WTC11 (cell line): Measurements from ENCODE around the gene KIDINS220.

ENCODE experiments used
- CBFB ChIP-seq: sonication (generic); formaldehyde crosslinking; IDR thresholded peaks from 2 replicates; pipeline ENCODE4 v1.8.1; 2022; ENCODE audit warnings: mild to moderate bottlenecking, low read depth, missing genetic modification reagents
- CREM ChIP-seq: sonication (generic); formaldehyde crosslinking; IDR thresholded peaks from 2 replicates; pipeline ENCODE4 v1.8.1; 2022; ENCODE audit warnings: mild to moderate bottlenecking, missing genetic modification reagents, moderate library complexity
- E2F1 ChIP-seq: sonication (generic); formaldehyde crosslinking; IDR thresholded peaks from 2 replicates; pipeline ENCODE4 v1.8.0; 2022; ENCODE audit warnings: mild to moderate bottlenecking, missing genetic modification reagents
- TF ChIP-seq, protein P1 (sequence below): fragments of 200-600 bp; IDR thresholded peaks from 2 replicates; pipeline ENCODE4 v1.8.0; 2022; ENCODE audit warnings: antibody characterized with exemption
- TF ChIP-seq, protein P2 (sequence below): sonication (generic); formaldehyde crosslinking; IDR thresholded peaks from 2 replicates; pipeline ENCODE4 v1.8.1; 2022; ENCODE audit warnings: low read depth, missing genetic modification reagents, borderline replicate concordance

GRCh38 chr2:8800218-8800617 lies 37.2 kb downstream of the KIDINS220 start:
- TF ChIP-seq, protein P1, sequence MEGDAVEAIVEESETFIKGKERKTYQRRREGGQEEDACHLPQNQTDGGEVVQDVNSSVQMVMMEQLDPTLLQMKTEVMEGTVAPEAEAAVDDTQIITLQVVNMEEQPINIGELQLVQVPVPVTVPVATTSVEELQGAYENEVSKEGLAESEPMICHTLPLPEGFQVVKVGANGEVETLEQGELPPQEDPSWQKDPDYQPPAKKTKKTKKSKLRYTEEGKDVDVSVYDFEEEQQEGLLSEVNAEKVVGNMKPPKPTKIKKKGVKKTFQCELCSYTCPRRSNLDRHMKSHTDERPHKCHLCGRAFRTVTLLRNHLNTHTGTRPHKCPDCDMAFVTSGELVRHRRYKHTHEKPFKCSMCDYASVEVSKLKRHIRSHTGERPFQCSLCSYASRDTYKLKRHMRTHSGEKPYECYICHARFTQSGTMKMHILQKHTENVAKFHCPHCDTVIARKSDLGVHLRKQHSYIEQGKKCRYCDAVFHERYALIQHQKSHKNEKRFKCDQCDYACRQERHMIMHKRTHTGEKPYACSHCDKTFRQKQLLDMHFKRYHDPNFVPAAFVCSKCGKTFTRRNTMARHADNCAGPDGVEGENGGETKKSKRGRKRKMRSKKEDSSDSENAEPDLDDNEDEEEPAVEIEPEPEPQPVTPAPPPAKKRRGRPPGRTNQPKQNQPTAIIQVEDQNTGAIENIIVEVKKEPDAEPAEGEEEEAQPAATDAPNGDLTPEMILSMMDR = no peak
- TF ChIP-seq E2F1 (CRISPR knock-in tag) = no peak
- TF ChIP-seq, protein P2, sequence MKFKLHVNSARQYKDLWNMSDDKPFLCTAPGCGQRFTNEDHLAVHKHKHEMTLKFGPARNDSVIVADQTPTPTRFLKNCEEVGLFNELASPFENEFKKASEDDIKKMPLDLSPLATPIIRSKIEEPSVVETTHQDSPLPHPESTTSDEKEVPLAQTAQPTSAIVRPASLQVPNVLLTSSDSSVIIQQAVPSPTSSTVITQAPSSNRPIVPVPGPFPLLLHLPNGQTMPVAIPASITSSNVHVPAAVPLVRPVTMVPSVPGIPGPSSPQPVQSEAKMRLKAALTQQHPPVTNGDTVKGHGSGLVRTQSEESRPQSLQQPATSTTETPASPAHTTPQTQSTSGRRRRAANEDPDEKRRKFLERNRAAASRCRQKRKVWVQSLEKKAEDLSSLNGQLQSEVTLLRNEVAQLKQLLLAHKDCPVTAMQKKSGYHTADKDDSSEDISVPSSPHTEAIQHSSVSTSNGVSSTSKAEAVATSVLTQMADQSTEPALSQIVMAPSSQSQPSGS (CRISPR knock-in tag) = no peak
- no peak for TF ChIP-seq CREM (CRISPR knock-in tag)
- no peak for TF ChIP-seq CBFB
